Lung (tissue), 12 donors: ENCODE measurements around the gene DKK3. TPM values are rescaled to one million over a fixed set of nuclear protein-coding genes. Genes with fewer than 3 reads are reported as not detected.

Experiments
- ATAC-seq: fragments of 200-7000 bp; cut with Tn5 transposase; one replicate; pipeline ENCODE4 v1.9.1; 2020; ENCODE audit warnings: moderate number of reproducible peaks; ENCODE audit not compliant: insufficient read depth, low FRiP score
- DNase-seq, 3 donors: peaks; one replicate each; pipeline ENCODE4 v3.0.0-alpha.2; 2013 to 2017
- H3K27ac ChIP-seq, 2 donors: one replicate each; pipeline ENCODE4 v1.5.1; 2013; ENCODE audit warnings: mild to moderate bottlenecking in 2 of 2, moderate library complexity in 2 of 2, control low read depth in 1 of 2, inconsistent platforms in 1 of 2, low read depth in 1 of 2, low read length in 1 of 2
- H3K27me3 ChIP-seq, 3 donors: one replicate each; pipeline ENCODE4 v1.5.1; 2013; ENCODE audit warnings: low read length in 2 of 3; ENCODE audit not compliant: control insufficient read depth in 3 of 3, insufficient read depth in 3 of 3
- H3K36me3 ChIP-seq, 4 donors: one replicate each; pipeline ENCODE4 v1.5.1; 2013; ENCODE audit warnings: low read length in 4 of 4, mild to moderate bottlenecking in 1 of 4, moderate library complexity in 1 of 4; ENCODE audit not compliant: control insufficient read depth in 4 of 4, insufficient read depth in 4 of 4
- H3K4me1 ChIP-seq, 5 donors: one replicate each; pipeline ENCODE4 v1.5.1; 2013; ENCODE audit warnings: low read length in 5 of 5, mild to moderate bottlenecking in 2 of 5, moderate library complexity in 1 of 5; ENCODE audit not compliant: control insufficient read depth in 5 of 5, insufficient read depth in 5 of 5
- H3K4me3 ChIP-seq: one replicate; pipeline ENCODE4 v1.5.1; 2013; ENCODE audit warnings: mild to moderate bottlenecking, control low read depth, moderate library complexity
- H3K9ac ChIP-seq, 2 donors: one replicate each; pipeline ENCODE4 v1.5.1; 2013; ENCODE audit warnings: low read length in 2 of 2, control low read depth in 1 of 2; ENCODE audit not compliant: insufficient read depth in 1 of 2
- H3K9me3 ChIP-seq, 4 donors: one replicate each; pipeline ENCODE4 v1.5.1; 2013; ENCODE audit warnings: low read length in 3 of 4, mild to moderate bottlenecking in 1 of 4, moderate library complexity in 1 of 4; ENCODE audit not compliant: control insufficient read depth in 4 of 4, insufficient read depth in 3 of 4
- CTCF ChIP-seq: IDR thresholded peaks from 2 replicates; pipeline ENCODE4 v1.5.1; 2012; ENCODE audit warnings: mild to moderate bottlenecking; ENCODE audit errors: control extremely low read depth, extremely low read depth
- WGBS, 2 donors: extraction: QIAGEN DNeasy Blood & Tissue Kit; methylation state at CpG; one replicate each; pipeline ENCODE4 v1.1.7; 2013; 5-methylcytosine and 5-hydroxymethylcytosine counted together
- polyA plus RNA-seq, 2 donors: library from polyadenylated mRNA; stranded (reverse); fragments of 200-250 nt; gene quantifications; one replicate each; pipeline ENCODE4 v1.2.1, GENCODE V29; 2013
- total RNA-seq, 2 donors: library from RNA; depleted of rRNA in 1 of 2; stranded (reverse); fragments of >200 nt in 1 of 2; gene quantifications; one replicate each; pipeline ENCODE4 v1.2.1, GENCODE V29; 2014 to 2021
- donor health status: control.
- donor health status: control.
- donor health status: Bipolar disorder and iron deficiency.
- donor health status: healthy.
- donor health status: DM: yes; HTN: yes; CAD: no.

DKK3 gene
- total and polyA plus RNA-seq, 4 donors: 45.3 to 121 (median 94.5) TPM

DNA sequence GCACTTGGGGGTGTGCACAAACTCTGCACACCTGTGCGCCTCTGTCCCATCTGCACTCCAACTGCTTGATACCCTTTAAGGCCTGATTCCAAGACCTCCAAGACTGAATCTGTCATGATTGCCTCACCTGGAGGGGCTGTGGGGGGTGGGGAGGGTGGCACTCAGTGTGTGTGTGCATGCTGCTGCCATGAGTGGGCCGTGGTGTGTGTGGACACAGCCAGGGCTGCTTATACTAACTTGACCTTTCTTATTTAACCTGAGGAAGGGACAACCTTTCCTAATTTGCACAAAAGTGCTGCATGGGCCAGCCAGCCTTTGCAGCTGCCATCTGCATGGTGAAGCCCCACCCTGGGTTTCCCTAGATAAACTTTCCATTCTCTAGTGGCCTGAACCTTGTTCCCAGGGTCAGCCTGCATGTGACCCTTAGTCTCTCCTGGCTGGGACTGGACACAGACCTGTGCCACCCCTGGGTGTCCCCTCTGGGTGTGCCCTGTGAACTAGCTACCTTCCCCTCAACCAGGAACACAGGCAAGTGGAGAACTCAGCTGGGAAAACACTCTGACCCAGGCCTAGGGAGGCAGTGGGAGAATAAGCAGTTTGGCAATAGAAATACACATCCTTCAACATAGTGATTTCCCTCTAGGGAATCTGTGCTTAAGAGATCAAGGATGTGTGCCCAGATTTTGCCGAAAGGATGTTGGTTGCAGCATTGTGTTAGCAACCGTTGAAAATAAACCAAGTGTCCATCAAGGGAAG, 45.4 kb upstream of the DKK3 start:
- DNase-seq (peak in 2 of 3 donors; percentile 14 to 50), ATAC-seq (no peak)
- TF ChIP-seq CTCF: no peak
- no peaks in the 10 kb centered on the region for H3K36me3 ChIP-seq
- no peaks in the 10 kb centered on the region for H3K27me3 ChIP-seq
- H3K27ac ChIP-seq: no peak overlapping the region
- H3K4me3 ChIP-seq: no peak overlapping the region
- H3K4me1 ChIP-seq: peaks cover 0 to 5% (median 0%) of the 10 kb centered on the region in 5 donors
- 43 to 66% methylated on average over 4 of the region's 4 CpGs for WGBS, 2 donors
- peaks cover 0 to 2% (median 1%) of the 10 kb centered on the region in 4 donors for H3K9me3 ChIP-seq
- H3K9ac ChIP-seq: no peak overlapping the region

DNA sequence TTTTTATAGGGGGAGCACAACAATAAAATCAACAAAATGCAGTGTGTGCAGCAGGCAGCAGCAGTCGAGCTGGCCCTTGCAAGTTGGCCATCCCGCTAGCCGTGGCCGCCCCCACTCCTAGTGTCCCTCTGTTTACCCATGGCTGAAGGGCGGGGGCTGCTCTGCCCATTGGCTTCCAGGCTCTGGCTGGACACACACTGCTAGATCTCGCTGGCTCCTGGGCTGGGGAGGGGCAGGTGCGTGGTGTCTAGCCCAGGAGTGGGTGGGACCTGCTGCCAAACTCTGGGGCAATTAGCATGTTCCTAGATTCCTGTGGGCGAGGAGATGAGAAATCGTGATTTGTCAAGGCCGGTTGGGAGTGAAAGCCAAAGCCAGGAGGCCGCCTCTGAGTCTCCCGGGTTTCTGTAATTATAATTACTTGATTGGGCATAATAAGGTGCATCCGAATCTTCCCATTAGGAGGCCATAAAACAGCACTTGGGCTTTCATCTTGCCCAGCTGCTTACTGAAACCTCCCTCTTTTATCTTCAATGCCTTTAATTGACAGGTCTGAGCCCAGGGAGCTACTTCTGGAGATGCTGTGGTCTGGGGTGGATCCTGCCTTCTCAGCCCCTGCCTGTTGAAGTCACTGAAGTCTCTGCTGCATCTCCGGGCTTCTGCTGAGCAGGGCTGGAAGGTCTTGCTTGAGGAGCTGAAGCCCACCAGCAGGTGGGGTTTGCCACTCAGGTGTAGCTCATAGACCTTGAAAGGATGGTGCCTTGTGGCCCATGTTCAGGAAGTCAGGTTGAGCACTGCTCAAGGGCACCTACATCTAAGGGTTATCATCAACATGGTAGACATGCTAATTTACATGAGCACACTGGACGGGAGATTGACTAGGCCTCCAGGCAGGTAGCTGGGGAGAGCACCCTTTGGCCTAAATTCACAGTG, 44.5 kb upstream of the DKK3 start:
- DNase-seq (no peak), ATAC-seq (no peak)
- no peak for TF ChIP-seq CTCF
- Histone ChIP-seq H3K4me3 (no peak overlapping the region), H3K9ac (no peak overlapping the region), H3K4me1 (peaks cover 0 to 5% (median 0%) of the 10 kb centered on the region in 5 donors), H3K27ac (no peak overlapping the region), H3K27me3 (no peaks in the 10 kb centered on the region), H3K36me3 (no peaks in the 10 kb centered on the region), H3K9me3 (peaks cover 0 to 2% (median 1%) of the 10 kb centered on the region in 4 donors)
- WGBS, 2 donors: 96 to 97% methylated on average over 15 of the region's 15 CpGs

GRCh38 chr11:12051287-12051662, 42.8 kb upstream of the DKK3 start:
- no peak for TF ChIP-seq CTCF
- no peak overlapping the region for H3K9ac ChIP-seq
- no peak for ATAC-seq
- H3K9me3 ChIP-seq: peaks cover 0 to 2% (median 0%) of the 10 kb centered on the region in 4 donors
- peaks cover 0 to 5% (median 0%) of the 10 kb centered on the region in 5 donors for H3K4me1 ChIP-seq
- no peak overlapping the region for H3K4me3 ChIP-seq
- H3K27ac ChIP-seq: no peak overlapping the region
- no peaks in the 10 kb centered on the region for H3K27me3 ChIP-seq
- 78 to 84% methylated on average over 6 of the region's 6 CpGs for WGBS, 2 donors
- DNase-seq: no peak
- no peaks in the 10 kb centered on the region for H3K36me3 ChIP-seq
